Gastrocnemius medialis (tissue), 4 donors: Measurements from ENCODE around the gene OR2J2.

Experiments used
- POLR2A ChIP-seq, 2 donors: fragments of 450-650 bp; IDR thresholded peaks; one replicate each; pipeline ENCODE4 v1.6.1; 2017; ENCODE audit warnings: antibody characterized with exemption in 2 of 2, mild to moderate bottlenecking in 2 of 2, moderate library complexity in 2 of 2
- TF ChIP-seq, protein P1 (sequence below), 5 experiments: fragments of 450-650 bp in 3 of 5; fragments of 200-600 bp in 2 of 5; sonication (generic) in 2 of 5; IDR thresholded peaks in 4 of 5; conservative IDR thresholded peaks in 1 of 5; 1 replicate in 4 of 5; 2 replicates in 1 of 5; pipeline ENCODE4 v1.5.1; 2016 to 2019; ENCODE audit warnings: antibody characterized with exemption in 5 of 5, mild to moderate bottlenecking in 3 of 5, moderate library complexity in 3 of 5

DNA sequence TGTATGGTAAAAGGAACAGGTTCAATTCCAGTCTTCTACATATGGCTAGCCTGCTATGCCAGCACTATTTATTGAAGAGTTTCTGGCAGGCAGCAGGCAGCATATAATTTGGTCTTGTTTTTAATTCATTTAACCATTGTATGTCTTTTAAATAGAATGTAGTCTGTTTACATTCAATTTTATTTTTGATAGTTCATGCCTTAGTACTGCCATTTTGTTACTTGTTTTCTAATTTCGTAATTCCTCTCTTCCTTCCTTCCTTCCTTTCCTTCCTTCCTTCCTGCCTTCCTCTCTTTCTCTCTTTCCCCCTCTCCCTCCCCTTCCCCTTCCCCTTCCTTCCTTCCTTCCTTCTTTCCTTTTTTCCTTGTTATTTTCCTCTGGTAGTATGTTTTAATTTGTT, 17.6 kb upstream of the OR2J2 start:
- TF ChIP-seq, protein P1, sequence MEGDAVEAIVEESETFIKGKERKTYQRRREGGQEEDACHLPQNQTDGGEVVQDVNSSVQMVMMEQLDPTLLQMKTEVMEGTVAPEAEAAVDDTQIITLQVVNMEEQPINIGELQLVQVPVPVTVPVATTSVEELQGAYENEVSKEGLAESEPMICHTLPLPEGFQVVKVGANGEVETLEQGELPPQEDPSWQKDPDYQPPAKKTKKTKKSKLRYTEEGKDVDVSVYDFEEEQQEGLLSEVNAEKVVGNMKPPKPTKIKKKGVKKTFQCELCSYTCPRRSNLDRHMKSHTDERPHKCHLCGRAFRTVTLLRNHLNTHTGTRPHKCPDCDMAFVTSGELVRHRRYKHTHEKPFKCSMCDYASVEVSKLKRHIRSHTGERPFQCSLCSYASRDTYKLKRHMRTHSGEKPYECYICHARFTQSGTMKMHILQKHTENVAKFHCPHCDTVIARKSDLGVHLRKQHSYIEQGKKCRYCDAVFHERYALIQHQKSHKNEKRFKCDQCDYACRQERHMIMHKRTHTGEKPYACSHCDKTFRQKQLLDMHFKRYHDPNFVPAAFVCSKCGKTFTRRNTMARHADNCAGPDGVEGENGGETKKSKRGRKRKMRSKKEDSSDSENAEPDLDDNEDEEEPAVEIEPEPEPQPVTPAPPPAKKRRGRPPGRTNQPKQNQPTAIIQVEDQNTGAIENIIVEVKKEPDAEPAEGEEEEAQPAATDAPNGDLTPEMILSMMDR (IDR thresholded peaks at IDR 0.05 in 4 of 5, conservative IDR thresholded peaks at IDR 0.05 in 1 of 5), result no peak
- TF ChIP-seq POLR2A (IDR thresholded peaks at IDR 0.05), result no peak
